ENCODE data around the gene LDLRAD4. TPM values are rescaled to one million over a fixed set of nuclear protein-coding genes. Genes with fewer than 3 reads are reported as not detected.
A peak's percentile ranks its signal among the peaks of the same experiment; 100 is the strongest.

The LDLRAD4 gene
- total and polyA plus RNA-seq, 2 experiments from 2014 or later, result 0.73 to 1.9 TPM

GRCh38 chr18:13335903-13336302 is 117.3 kb downstream of the LDLRAD4 start:
- Histone ChIP-seq H2AFZ (no peak overlapping the region), H3K4me1 (ENCODE audit: insufficient read depth) (no peaks in the 10 kb centered on the region), H3F3A (replicated peaks; ENCODE audit: low read depth) (no peaks in the 10 kb centered on the region), H3K27ac (ENCODE audit: low read depth) (no peak overlapping the region), H3K9me2 (ENCODE audit: insufficient read depth) (no peaks in the 10 kb centered on the region; the same call in 1 of the 2 replicates), H3K27me3 (ENCODE audit: insufficient read depth) (no peaks in the 10 kb centered on the region), H3K4me2 (no peak overlapping the region), H4K20me1 (replicated peaks; ENCODE audit: insufficient read depth) (no peaks in the 10 kb centered on the region), H3K79me2 (replicated peaks; ENCODE audit: insufficient read depth) (no peaks in the 10 kb centered on the region), H3K4me3 (no peak overlapping the region), H3K36me3 (ENCODE audit: insufficient read depth) (no peaks in the 10 kb centered on the region)
- no peak overlapping the region for H3K27ac Mint-ChIP-seq
- DNase-seq (ENCODE audit: low spot score), result no peak
- no peak for TF ChIP-seq POLR2AphosphoS5 (IDR thresholded peaks at IDR 0.05; ENCODE audit: low read depth)
- TF ChIP-seq EZH2 (IDR thresholded peaks at IDR 0.05; ENCODE audit: low read depth, unreplicated experiment), result no peak
- no peak for TF ChIP-seq ZNF114 (CRISPR knock-in tag; IDR thresholded peaks at IDR 0.05)
- TF ChIP-seq JUNB (IDR thresholded peaks at IDR 0.05; ENCODE audit: unreplicated experiment), result no peak
- TF ChIP-seq, protein P1, sequence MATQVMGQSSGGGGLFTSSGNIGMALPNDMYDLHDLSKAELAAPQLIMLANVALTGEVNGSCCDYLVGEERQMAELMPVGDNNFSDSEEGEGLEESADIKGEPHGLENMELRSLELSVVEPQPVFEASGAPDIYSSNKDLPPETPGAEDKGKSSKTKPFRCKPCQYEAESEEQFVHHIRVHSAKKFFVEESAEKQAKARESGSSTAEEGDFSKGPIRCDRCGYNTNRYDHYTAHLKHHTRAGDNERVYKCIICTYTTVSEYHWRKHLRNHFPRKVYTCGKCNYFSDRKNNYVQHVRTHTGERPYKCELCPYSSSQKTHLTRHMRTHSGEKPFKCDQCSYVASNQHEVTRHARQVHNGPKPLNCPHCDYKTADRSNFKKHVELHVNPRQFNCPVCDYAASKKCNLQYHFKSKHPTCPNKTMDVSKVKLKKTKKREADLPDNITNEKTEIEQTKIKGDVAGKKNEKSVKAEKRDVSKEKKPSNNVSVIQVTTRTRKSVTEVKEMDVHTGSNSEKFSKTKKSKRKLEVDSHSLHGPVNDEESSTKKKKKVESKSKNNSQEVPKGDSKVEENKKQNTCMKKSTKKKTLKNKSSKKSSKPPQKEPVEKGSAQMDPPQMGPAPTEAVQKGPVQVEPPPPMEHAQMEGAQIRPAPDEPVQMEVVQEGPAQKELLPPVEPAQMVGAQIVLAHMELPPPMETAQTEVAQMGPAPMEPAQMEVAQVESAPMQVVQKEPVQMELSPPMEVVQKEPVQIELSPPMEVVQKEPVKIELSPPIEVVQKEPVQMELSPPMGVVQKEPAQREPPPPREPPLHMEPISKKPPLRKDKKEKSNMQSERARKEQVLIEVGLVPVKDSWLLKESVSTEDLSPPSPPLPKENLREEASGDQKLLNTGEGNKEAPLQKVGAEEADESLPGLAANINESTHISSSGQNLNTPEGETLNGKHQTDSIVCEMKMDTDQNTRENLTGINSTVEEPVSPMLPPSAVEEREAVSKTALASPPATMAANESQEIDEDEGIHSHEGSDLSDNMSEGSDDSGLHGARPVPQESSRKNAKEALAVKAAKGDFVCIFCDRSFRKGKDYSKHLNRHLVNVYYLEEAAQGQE (IDR thresholded peaks at IDR 0.05; ENCODE audit: unreplicated experiment), result no peak
- TF ChIP-seq STAT1 (IDR thresholded peaks at IDR 0.05; ENCODE audit: unreplicated experiment), result no peak
- TF ChIP-seq EZH2phosphoT487 (IDR thresholded peaks at IDR 0.05; ENCODE audit: unreplicated experiment), result no peak
- TF ChIP-seq NANOG (IDR thresholded peaks at IDR 0.05; ENCODE audit: borderline replicate concordance), result no peak
- TF ChIP-seq, protein P2, sequence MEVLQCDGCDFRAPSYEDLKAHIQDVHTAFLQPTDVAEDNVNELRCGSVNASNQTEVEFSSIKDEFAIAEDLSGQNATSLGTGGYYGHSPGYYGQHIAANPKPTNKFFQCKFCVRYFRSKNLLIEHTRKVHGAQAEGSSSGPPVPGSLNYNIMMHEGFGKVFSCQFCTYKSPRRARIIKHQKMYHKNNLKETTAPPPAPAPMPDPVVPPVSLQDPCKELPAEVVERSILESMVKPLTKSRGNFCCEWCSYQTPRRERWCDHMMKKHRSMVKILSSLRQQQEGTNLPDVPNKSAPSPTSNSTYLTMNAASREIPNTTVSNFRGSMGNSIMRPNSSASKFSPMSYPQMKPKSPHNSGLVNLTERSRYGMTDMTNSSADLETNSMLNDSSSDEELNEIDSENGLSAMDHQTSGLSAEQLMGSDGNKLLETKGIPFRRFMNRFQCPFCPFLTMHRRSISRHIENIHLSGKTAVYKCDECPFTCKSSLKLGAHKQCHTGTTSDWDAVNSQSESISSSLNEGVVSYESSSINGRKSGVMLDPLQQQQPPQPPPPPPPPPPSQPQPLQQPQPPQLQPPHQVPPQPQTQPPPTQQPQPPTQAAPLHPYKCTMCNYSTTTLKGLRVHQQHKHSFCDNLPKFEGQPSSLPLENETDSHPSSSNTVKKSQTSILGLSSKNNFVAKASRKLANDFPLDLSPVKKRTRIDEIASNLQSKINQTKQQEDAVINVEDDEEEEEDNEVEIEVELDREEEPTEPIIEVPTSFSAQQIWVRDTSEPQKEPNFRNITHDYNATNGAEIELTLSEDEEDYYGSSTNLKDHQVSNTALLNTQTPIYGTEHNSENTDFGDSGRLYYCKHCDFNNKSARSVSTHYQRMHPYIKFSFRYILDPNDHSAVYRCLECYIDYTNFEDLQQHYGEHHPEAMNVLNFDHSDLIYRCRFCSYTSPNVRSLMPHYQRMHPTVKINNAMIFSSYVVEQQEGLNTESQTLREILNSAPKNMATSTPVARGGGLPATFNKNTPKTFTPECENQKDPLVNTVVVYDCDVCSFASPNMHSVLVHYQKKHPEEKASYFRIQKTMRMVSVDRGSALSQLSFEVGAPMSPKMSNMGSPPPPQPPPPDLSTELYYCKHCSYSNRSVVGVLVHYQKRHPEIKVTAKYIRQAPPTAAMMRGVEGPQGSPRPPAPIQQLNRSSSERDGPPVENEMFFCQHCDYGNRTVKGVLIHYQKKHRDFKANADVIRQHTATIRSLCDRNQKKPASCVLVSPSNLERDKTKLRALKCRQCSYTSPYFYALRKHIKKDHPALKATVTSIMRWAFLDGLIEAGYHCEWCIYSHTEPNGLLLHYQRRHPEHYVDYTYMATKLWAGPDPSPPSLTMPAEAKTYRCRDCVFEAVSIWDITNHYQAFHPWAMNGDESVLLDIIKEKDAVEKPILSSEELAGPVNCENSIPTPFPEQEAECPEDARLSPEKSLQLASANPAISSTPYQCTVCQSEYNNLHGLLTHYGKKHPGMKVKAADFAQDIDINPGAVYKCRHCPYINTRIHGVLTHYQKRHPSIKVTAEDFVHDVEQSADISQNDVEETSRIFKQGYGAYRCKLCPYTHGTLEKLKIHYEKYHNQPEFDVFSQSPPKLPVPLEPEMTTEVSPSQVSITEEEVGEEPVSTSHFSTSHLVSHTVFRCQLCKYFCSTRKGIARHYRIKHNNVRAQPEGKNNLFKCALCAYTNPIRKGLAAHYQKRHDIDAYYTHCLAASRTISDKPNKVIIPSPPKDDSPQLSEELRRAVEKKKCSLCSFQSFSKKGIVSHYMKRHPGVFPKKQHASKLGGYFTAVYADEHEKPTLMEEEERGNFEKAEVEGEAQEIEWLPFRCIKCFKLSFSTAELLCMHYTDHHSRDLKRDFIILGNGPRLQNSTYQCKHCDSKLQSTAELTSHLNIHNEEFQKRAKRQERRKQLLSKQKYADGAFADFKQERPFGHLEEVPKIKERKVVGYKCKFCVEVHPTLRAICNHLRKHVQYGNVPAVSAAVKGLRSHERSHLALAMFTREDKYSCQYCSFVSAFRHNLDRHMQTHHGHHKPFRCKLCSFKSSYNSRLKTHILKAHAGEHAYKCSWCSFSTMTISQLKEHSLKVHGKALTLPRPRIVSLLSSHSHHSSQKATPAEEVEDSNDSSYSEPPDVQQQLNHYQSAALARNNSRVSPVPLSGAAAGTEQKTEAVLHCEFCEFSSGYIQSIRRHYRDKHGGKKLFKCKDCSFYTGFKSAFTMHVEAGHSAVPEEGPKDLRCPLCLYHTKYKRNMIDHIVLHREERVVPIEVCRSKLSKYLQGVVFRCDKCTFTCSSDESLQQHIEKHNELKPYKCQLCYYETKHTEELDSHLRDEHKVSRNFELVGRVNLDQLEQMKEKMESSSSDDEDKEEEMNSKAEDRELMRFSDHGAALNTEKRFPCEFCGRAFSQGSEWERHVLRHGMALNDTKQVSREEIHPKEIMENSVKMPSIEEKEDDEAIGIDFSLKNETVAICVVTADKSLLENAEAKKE (CRISPR knock-in tag; IDR thresholded peaks at IDR 0.05), result no peak
- TF ChIP-seq CTCF (conservative IDR thresholded peaks at IDR 0.05; ENCODE audit: low read depth in 2 of 2), result no peak
- no peak for TF ChIP-seq ZNF331 (CRISPR knock-in tag; IDR thresholded peaks at IDR 0.05; ENCODE audit: low read depth)
- TF ChIP-seq, protein P3, sequence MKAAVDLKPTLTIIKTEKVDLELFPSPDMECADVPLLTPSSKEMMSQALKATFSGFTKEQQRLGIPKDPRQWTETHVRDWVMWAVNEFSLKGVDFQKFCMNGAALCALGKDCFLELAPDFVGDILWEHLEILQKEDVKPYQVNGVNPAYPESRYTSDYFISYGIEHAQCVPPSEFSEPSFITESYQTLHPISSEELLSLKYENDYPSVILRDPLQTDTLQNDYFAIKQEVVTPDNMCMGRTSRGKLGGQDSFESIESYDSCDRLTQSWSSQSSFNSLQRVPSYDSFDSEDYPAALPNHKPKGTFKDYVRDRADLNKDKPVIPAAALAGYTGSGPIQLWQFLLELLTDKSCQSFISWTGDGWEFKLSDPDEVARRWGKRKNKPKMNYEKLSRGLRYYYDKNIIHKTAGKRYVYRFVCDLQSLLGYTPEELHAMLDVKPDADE (IDR thresholded peaks at IDR 0.05), result no peak
- TF ChIP-seq CREB1 (CRISPR knock-in tag; IDR thresholded peaks at IDR 0.05; ENCODE audit: low read depth), result no peak
- H3K9me3 Mint-ChIP-seq, result peaks cover 6% of the 10 kb centered on the region; the same call in 2 of the 3 replicates
- peaks cover 11% of the 10 kb centered on the region; the same call in 2 of the 3 replicates for H3K4me1 Mint-ChIP-seq
- H3K27me3 Mint-ChIP-seq (ENCODE audit: insufficient read depth, low read depth, poor library complexity), result no peaks in the 10 kb centered on the region
- ATAC-seq, result peak; percentile 70
- no peak overlapping the region for H3K4me3 Mint-ChIP-seq
- H3K36me3 Mint-ChIP-seq (ENCODE audit: low read depth), result no peaks in the 10 kb centered on the region; the same call in 2 of the 3 replicates

All from GM23338 (cell line).